ENCODE measurements around the gene ZBTB39. TPM values are rescaled to one million over a fixed set of nuclear protein-coding genes. Genes with fewer than 3 reads are reported as not detected.

ZBTB39 gene
- total RNA-seq, 1 experiment from 2014 or later, result 31.2 TPM

DNA sequence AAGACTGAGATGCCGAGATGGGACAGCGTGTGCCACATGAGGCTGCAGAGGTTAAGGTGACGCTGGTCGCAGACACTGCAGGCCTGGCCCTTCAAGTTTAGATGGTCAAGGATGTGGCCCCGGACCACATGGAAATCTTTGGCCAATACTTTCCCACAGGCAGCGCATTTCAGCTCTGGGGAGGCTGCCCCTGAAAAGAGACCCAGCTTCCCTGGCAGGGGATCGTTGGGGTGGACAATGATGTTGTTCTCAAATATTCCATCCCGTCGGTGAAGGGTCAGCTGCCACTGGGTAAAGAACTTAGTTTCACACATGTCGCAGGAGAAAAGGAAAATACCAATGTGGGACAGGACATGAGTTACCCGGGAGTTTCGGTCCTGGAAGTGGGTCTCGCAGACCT is 3.0 kb downstream of the ZBTB39 start:
- TF ChIP-seq, protein P1, sequence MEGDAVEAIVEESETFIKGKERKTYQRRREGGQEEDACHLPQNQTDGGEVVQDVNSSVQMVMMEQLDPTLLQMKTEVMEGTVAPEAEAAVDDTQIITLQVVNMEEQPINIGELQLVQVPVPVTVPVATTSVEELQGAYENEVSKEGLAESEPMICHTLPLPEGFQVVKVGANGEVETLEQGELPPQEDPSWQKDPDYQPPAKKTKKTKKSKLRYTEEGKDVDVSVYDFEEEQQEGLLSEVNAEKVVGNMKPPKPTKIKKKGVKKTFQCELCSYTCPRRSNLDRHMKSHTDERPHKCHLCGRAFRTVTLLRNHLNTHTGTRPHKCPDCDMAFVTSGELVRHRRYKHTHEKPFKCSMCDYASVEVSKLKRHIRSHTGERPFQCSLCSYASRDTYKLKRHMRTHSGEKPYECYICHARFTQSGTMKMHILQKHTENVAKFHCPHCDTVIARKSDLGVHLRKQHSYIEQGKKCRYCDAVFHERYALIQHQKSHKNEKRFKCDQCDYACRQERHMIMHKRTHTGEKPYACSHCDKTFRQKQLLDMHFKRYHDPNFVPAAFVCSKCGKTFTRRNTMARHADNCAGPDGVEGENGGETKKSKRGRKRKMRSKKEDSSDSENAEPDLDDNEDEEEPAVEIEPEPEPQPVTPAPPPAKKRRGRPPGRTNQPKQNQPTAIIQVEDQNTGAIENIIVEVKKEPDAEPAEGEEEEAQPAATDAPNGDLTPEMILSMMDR (conservative IDR thresholded peaks at IDR 0.05), result no peak
- Histone ChIP-seq H2BK5ac (ENCODE audit: insufficient read length, low read length) (no peak overlapping the region), H4K20me1 (ENCODE audit: control insufficient read depth, insufficient read depth, insufficient read length) (no peaks in the 10 kb centered on the region), H3K79me1 (ENCODE audit: insufficient read depth, low read depth, low read length, poor library complexity, severe bottlenecking) (peaks cover 14% of the 10 kb centered on the region), H2BK12ac (ENCODE audit: insufficient read length, low read depth, low read length) (no peak overlapping the region), H3K9me3 (ENCODE audit: control insufficient read depth, low read depth, low read length) (no peaks in the 10 kb centered on the region), H4K91ac (ENCODE audit: insufficient read length, low read depth, low read length) (no peak overlapping the region), H2BK120ac (ENCODE audit: low read depth, low read length, poor library complexity, severe bottlenecking) (no peak overlapping the region), H3K4ac (ENCODE audit: low read depth, low read length) (no peak overlapping the region), H4K5ac (ENCODE audit: insufficient read length, low read depth, low read length) (no peak overlapping the region), H2BK20ac (ENCODE audit: low read depth, low read length, poor library complexity, severe bottlenecking) (no peak overlapping the region), H3K23me2 (ENCODE audit: insufficient read length, low read depth, low read length, poor library complexity, severe bottlenecking) (no peaks in the 10 kb centered on the region), H3T11ph (ENCODE audit: low read length) (no peak overlapping the region), H3K18ac (ENCODE audit: insufficient read length, low read depth, low read length) (no peak overlapping the region), H3K27me3 (ENCODE audit: insufficient read depth, low read length) (no peaks in the 10 kb centered on the region), H3K56ac (ENCODE audit: insufficient read length, low read depth, low read length) (no peak overlapping the region), H3K27ac (ENCODE audit: insufficient read length, low read depth, low read length) (no peak overlapping the region), H3K4me2 (ENCODE audit: insufficient read depth, insufficient read length, low read length) (no peak overlapping the region), H3K23ac (ENCODE audit: insufficient read length, low read depth, low read length) (no peak overlapping the region), H3K4me1 (ENCODE audit: insufficient read depth, low read length) (no peaks in the 10 kb centered on the region), H3K79me2 (ENCODE audit: insufficient read depth, low read length) (peaks cover 3% of the 10 kb centered on the region; the same call in 1 of the 2 replicates), H2BK15ac (ENCODE audit: low read depth, low read length) (no peak overlapping the region), H3K9ac (ENCODE audit: extremely low read depth, insufficient read length, low read length) (no peak overlapping the region), H3K14ac (ENCODE audit: insufficient read depth, low read length) (no peak overlapping the region), H2AFZ (ENCODE audit: low read length) (no peak overlapping the region), H4K8ac (replicated peaks; ENCODE audit: insufficient read length, low read depth, low read length) (no peak overlapping the region), H2AK5ac (ENCODE audit: insufficient read length, low read length) (no peak overlapping the region)
- DNase-seq, result no peak
- no CpG with 5 or more reads among the region's 13 CpGs for WGBS (ENCODE audit: extremely low coverage, insufficient read length, low lambda C conversion rate)
- peaks cover 25 to 57% (median 54%) of the 10 kb centered on the region in 3 experiments; a peak in 6 of 7 replicates for H3K36me3 Mint-ChIP-seq (ENCODE audit: insufficient read depth in 1 of 3, low read depth in 3 of 3)
- H3K27ac Mint-ChIP-seq, result no peak overlapping the region
- no peaks in the 10 kb centered on the region; the same call in 1 of the 2 replicates for H3K27me3 Mint-ChIP-seq (ENCODE audit: low read depth)
- H3K4me3 Mint-ChIP-seq, result no peak overlapping the region
- peaks cover 21 to 25% of the 10 kb centered on the region in 2 experiments for H3K4me1 Mint-ChIP-seq
- H3K9me3 Mint-ChIP-seq, result no peaks in the 10 kb centered on the region
